MM.1S (cell line): ENCODE results near the gene FAM131C.

Experiments used
- EZH2phosphoT487 ChIP-seq: fragments of 300-600 bp; sonication (generic); IDR thresholded peaks from 2 replicates; pipeline ENCODE4 v1.6.1; 2018; ENCODE audit warnings: antibody characterized with exemption, low read length
- TF ChIP-seq, protein P1 (sequence below): fragments of 300-600 bp; sonication (generic); IDR thresholded peaks from 2 replicates; pipeline ENCODE4 v1.5.1; 2016; ENCODE audit warnings: antibody characterized with exemption, low read length, mixed read lengths

DNA sequence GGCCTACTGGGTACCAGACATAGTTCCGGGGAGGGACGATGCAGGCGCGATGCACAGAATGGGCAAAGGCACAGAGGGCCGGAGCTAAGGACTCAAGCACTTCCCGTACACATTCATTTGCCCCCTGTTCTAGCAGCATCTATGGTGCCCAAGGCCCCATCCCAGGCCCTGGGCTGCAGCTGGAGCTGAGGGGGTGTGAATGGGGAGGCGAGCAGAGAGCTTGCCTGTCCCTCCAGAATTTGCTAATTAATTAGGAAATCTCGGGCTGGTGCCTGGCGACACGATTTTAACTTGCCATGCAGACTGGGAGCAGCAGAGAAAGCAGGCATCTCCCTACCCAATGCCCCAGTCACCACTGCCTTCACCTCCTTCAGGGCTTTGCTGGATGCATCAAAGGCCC lies 46.5 kb upstream of the FAM131C start:
- TF ChIP-seq, protein P1, sequence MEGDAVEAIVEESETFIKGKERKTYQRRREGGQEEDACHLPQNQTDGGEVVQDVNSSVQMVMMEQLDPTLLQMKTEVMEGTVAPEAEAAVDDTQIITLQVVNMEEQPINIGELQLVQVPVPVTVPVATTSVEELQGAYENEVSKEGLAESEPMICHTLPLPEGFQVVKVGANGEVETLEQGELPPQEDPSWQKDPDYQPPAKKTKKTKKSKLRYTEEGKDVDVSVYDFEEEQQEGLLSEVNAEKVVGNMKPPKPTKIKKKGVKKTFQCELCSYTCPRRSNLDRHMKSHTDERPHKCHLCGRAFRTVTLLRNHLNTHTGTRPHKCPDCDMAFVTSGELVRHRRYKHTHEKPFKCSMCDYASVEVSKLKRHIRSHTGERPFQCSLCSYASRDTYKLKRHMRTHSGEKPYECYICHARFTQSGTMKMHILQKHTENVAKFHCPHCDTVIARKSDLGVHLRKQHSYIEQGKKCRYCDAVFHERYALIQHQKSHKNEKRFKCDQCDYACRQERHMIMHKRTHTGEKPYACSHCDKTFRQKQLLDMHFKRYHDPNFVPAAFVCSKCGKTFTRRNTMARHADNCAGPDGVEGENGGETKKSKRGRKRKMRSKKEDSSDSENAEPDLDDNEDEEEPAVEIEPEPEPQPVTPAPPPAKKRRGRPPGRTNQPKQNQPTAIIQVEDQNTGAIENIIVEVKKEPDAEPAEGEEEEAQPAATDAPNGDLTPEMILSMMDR: no peak
- TF ChIP-seq EZH2phosphoT487: no peak
